Activated naive CD4-positive, alpha-beta T cell treated with anti-CD3 and anti-CD28 coated beads, Interleukin-2, amount 10 ng/mL, durations not matched to agents 7 days and 5 days (primary cell): ENCODE data around the gene DNAH9.

Experiments used
- CTCF ChIA-PET: fragments of 350-600 bp; sonication (Branson Sonifier 250); formaldehyde crosslinking; loops from one replicate; lab custom pipeline; 2021; ENCODE audit warnings: antibody characterized with exemption; lab: Charles Lee
- DNase-seq: peaks from one replicate; pipeline ENCODE4 v3.0.0-alpha.2; 2020
- H3K27ac Mint-ChIP-seq: one replicate; pipeline ENCODE4 v1.8.0; 2021; ENCODE audit warnings: mild to moderate bottlenecking, moderate library complexity, mixed read lengths
- H3K27me3 Mint-ChIP-seq: one replicate; pipeline ENCODE4 v1.8.0; 2021; ENCODE audit warnings: mild to moderate bottlenecking, mixed read lengths
- H3K36me3 Mint-ChIP-seq: one replicate; pipeline ENCODE4 v1.8.0; 2021; ENCODE audit warnings: mixed read lengths
- H3K4me1 Mint-ChIP-seq: one replicate; pipeline ENCODE4 v1.8.0; 2021; ENCODE audit warnings: mixed read lengths
- H3K4me3 Mint-ChIP-seq: one replicate; pipeline ENCODE4 v1.8.0; 2021; ENCODE audit warnings: mild to moderate bottlenecking, moderate library complexity, mixed read lengths
- H3K9me3 Mint-ChIP-seq: one replicate; pipeline ENCODE4 v1.8.0; 2021; ENCODE audit warnings: mixed read lengths

The DNAH9 gene

DNA sequence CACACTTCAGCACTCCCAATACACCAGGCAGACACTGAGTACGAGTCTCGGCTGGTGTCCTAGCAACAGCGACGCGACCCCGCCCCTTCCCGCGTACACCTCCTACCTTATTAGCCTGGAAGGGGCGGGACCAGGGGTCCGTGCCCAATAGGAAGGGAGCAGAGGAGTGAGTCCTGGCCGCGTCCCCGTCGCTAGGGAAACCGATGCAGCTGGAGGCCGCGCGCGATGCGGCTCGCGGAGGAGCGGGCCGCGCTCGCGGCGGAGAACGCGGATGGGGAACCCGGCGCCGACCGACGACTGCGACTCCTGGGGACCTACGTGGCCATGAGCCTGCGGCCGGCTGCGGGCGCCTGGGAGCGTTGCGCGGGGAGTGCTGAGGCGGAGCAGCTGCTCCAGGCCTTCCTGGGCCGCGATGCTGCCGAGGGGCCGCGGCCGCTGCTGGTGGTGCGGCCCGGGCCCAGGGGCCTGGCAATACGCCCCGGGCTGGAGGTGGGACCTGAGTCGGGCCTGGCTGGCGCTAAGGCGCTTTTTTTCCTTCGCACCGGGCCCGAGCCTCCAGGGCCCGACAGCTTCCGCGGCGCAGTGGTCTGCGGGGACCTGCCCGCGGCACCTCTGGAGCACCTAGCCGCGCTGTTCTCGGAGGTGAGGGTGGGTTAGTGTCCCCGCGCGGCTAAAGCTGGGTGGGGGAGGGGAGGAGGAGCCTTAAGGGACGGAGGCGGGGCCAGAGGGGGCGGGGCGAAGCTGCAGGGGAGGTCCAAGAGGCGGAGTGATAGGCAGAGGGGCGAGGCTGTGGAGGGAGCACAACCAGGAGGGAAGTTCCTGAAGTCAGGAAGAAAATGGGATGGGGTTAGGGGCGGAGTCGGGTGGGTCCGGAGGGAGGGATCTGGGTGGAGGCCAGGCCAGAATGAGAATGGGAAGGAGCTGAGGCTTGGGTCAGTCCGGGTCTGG, at the start of gene DNAH9:
Gene DNAH9 (plus strand): TSS at position 197 of the 948 bp plus-strand sequence. CDS start 29 bp downstream, at position 226.
- CTCF ChIA-PET: no interaction called here
- Mint-ChIP-seq H3K27me3 (peaks cover 13% of the 10 kb centered on the region), H3K4me1 (no peaks in the 10 kb centered on the region), H3K4me3 (no peak within 1 kb of the TSS), H3K9me3 (no peaks in the 10 kb centered on the region), H3K36me3 (no peaks in the 10 kb centered on the region), H3K27ac (no peak within 1 kb of the TSS)
- DNase-seq: peak; percentile 42

DNA sequence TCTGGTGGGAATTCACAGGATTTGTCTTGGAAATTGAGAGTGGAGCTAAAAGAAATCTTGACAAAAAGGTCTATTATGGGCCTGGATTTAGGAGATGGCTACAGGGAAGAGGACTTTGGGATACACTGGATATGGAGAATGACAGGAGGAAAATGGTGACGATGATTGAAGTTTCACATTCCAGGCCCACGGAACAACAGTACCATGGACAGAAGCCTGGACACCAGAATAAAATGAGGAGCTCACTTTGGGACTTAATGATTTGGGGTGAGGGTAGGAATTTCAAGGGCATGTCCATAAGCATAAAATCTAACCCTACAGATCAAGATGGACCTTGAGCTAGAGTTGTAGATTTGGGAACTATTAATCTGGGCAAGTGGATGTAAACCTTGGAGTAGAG, 47.8 kb upstream of the DNAH9 start:
- Mint-ChIP-seq H3K36me3 (no peaks in the 10 kb centered on the region), H3K9me3 (peaks cover 14% of the 10 kb centered on the region), H3K4me1 (no peaks in the 10 kb centered on the region), H3K27ac (no peak overlapping the region), H3K27me3 (no peaks in the 10 kb centered on the region), H3K4me3 (no peak overlapping the region)
- CTCF ChIA-PET: no interaction called here
- DNase-seq: no peak

- Mint-ChIP-seq H3K36me3 (no peaks in the 10 kb centered on the region), H3K9me3 (peaks cover 19% of the 10 kb centered on the region), H3K27ac (no peak overlapping the region), H3K4me1 (no peaks in the 10 kb centered on the region), H3K4me3 (no peak overlapping the region), H3K27me3 (no peaks in the 10 kb centered on the region)
- CTCF ChIA-PET: no interaction called here
- DNase-seq: no peak
These were observed 46.8 kb upstream of the DNAH9 start for GRCh38 chr17:11551442-11551841.

DNA sequence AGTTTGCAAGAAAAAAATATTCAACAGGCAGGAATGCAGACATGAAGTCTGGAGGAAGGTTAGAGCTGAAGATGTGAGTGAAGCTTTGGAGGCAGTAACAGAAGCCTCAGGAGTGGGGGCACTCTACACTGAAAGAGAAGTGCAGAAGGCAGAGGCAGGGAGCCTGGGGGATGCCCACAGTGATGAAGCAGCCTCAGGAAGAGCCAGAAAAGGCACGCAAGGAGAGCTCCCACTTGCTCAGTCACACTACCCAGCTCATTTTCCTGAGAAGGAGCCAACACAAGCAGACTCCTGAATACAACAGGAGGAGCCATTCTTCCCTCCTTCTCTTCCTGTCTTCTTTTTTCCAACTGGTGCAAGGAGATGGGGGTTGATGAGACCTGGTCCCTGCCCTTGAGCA, 45.1 kb upstream of the DNAH9 start:
- Mint-ChIP-seq H3K27ac (no peak overlapping the region), H3K4me1 (no peaks in the 10 kb centered on the region), H3K9me3 (peaks cover 21% of the 10 kb centered on the region), H3K4me3 (no peak overlapping the region), H3K27me3 (no peaks in the 10 kb centered on the region), H3K36me3 (no peaks in the 10 kb centered on the region)
- CTCF ChIA-PET: no interaction called here
- no peak for DNase-seq

DNA sequence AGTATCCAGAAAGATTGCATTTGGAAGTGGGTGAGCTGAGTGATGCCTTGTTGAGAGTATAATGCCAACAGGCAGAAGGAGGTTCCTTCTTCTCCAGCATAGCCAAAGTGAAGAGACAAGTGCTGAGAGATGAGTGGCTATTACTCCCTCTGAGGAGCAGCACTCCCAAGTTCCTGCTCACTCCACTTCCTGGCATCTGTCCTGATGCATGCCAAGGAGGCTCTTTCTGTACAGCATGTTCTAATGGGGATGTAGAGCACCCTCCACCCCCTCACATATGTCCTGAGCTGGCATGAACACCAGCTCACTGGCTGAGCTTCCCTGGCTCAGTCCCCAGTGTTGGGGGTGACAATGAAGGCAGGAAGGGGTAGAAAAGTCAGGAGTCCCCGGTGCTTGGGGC, 44.2 kb upstream of the DNAH9 start:
- H3K4me3 Mint-ChIP-seq: no peak overlapping the region
- H3K36me3 Mint-ChIP-seq: no peaks in the 10 kb centered on the region
- peaks cover 21% of the 10 kb centered on the region for H3K9me3 Mint-ChIP-seq
- DNase-seq: no peak
- no peak overlapping the region for H3K27ac Mint-ChIP-seq
- H3K4me1 Mint-ChIP-seq: no peaks in the 10 kb centered on the region
- no peaks in the 10 kb centered on the region for H3K27me3 Mint-ChIP-seq
- CTCF ChIA-PET: no interaction called here

GRCh38 chr17:11554542-11554941, 43.7 kb upstream of the DNAH9 start:
- Mint-ChIP-seq H3K27ac (no peak overlapping the region), H3K4me3 (no peak overlapping the region), H3K4me1 (no peaks in the 10 kb centered on the region), H3K27me3 (no peaks in the 10 kb centered on the region), H3K9me3 (peaks cover 21% of the 10 kb centered on the region), H3K36me3 (no peaks in the 10 kb centered on the region)
- no peak for DNase-seq
- CTCF ChIA-PET: no interaction called here

GRCh38 chr17:11555530-11555929, 42.7 kb upstream of the DNAH9 start:
- Mint-ChIP-seq H3K9me3 (peaks cover 18% of the 10 kb centered on the region), H3K36me3 (no peaks in the 10 kb centered on the region), H3K27ac (no peak overlapping the region), H3K4me3 (no peak overlapping the region), H3K27me3 (no peaks in the 10 kb centered on the region), H3K4me1 (no peaks in the 10 kb centered on the region)
- CTCF ChIA-PET: no interaction called here
- DNase-seq: no peak

DNA sequence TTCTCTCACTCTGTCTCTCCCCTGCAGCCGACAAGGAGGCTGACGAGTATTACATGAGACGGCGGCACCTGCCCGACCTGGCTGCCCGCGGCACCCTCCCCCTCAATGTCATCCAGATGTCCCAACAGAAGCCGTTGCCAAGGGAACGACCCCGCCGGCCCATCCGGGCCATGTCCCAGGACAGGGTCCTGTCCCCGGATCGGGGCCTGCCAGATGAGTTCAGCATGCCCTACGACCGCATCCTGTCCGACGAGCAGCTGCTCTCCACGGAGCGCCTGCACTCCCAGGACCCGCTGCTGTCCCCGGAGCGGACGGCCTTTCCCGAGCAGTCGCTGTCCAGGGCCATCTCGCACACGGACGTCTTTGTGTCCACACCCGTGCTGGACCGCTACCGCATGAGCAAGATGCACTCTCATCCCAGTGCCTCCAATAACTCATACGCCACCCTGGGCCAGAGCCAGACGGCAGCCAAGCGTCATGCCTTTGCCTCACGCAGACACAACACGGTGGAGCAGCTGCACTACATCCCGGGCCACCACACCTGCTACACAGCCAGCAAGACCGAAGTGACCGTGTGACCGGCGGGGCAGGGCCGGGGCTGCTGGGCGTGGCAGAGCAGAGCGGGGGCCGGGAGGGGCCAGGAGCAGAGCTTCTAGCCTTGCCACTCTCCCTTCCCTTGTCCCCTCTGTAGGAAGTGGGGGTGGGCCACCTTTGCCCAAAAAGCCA, 40.4 kb upstream of the DNAH9 start:
- CTCF ChIA-PET: no interaction called here
- Mint-ChIP-seq H3K27me3 (no peaks in the 10 kb centered on the region), H3K4me3 (no peak overlapping the region), H3K4me1 (no peaks in the 10 kb centered on the region), H3K36me3 (no peaks in the 10 kb centered on the region), H3K9me3 (peaks cover 18% of the 10 kb centered on the region), H3K27ac (no peak overlapping the region)
- no peak for DNase-seq

DNA sequence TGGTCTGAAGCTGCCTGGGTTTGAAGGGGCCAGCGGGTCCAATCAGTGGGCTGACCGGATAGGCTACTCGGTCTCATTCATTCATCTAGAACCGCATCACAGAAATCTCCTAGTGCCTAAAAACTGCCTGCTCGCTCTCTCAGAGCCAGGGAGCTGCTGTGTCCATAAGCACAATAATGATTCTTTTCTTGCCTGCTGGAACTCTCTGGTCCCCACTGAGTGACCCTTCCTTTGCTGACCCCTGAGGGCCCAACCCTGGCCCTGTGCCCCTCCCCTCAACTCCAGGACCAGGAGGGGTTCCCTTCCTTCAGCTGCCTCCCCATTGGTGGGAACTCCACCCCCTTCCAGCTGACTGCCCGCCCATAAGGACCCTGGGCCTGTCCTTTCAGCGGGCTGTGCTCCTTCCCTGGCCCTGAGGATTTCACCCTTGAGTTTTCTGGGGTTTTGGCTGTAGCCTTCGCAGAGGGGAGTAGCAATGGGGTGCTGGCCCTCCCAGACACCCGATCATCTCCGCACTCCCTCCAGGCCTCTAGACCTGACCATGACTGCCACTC, 39.5 kb upstream of the DNAH9 start:
- Mint-ChIP-seq H3K4me3 (no peak overlapping the region), H3K27me3 (no peaks in the 10 kb centered on the region), H3K4me1 (no peaks in the 10 kb centered on the region), H3K9me3 (peaks cover 15% of the 10 kb centered on the region), H3K27ac (no peak overlapping the region), H3K36me3 (no peaks in the 10 kb centered on the region)
- CTCF ChIA-PET: no interaction called here
- DNase-seq: no peak

DNA sequence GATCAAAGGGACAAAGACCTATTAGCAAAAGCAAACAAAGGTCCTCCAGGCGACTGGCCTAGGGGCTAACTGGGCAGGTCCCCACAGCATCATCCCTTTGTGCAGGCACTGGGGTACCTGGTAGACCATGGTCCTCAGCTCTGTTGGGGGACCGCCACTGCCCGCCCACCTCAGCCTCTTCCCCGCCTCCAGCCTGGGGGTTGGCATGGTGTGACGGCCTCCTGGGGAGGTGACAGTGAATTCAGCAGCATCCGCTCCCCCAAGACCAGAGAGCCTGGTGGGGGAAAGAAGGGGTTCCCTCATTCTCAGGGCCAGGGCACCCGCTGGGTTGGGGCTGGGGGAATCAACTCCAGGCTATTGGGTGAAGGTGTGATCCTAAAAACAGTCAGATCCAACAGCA, 38.7 kb upstream of the DNAH9 start:
- CTCF ChIA-PET: no interaction called here
- no peaks in the 10 kb centered on the region for H3K27me3 Mint-ChIP-seq
- H3K36me3 Mint-ChIP-seq: no peaks in the 10 kb centered on the region
- H3K9me3 Mint-ChIP-seq: peaks cover 15% of the 10 kb centered on the region
- H3K4me3 Mint-ChIP-seq: no peak overlapping the region
- no peaks in the 10 kb centered on the region for H3K4me1 Mint-ChIP-seq
- no peak for DNase-seq
- no peak overlapping the region for H3K27ac Mint-ChIP-seq

DNA sequence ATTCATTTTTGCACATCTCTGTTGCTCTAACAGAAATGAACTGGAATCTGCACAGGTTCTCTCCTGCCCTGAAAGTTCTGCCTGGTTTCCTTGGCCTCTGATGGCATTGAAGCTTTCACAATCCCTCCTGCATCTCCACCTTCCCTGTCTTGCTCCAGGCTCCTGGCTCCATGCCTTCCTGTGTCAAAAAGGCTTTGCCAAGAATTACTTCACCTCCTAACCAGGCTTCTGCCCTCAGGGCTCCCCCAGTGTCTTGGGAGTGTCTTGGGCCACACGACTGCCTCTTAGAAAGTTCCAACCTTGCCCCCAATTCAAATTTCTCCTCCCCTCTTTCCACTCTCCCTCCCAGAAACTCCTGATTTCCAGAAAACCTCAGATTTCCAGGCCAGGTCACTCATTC, 37.0 kb upstream of the DNAH9 start:
- Mint-ChIP-seq H3K4me1 (no peaks in the 10 kb centered on the region), H3K9me3 (peaks cover 8% of the 10 kb centered on the region), H3K36me3 (no peaks in the 10 kb centered on the region), H3K4me3 (no peak overlapping the region), H3K27me3 (no peaks in the 10 kb centered on the region), H3K27ac (no peak overlapping the region)
- CTCF ChIA-PET: no interaction called here
- no peak for DNase-seq

- peaks cover 5% of the 10 kb centered on the region for H3K9me3 Mint-ChIP-seq
- CTCF ChIA-PET: no interaction called here
- H3K36me3 Mint-ChIP-seq: no peaks in the 10 kb centered on the region
- H3K27me3 Mint-ChIP-seq: no peaks in the 10 kb centered on the region
- no peak overlapping the region for H3K4me3 Mint-ChIP-seq
- DNase-seq: no peak
- H3K4me1 Mint-ChIP-seq: no peaks in the 10 kb centered on the region
- no peak overlapping the region for H3K27ac Mint-ChIP-seq
These were observed 36.6 kb upstream of the DNAH9 start for GRCh38 chr17:11561702-11562101.

- CTCF ChIA-PET: no interaction called here
- Mint-ChIP-seq H3K4me3 (no peak overlapping the region), H3K27me3 (no peaks in the 10 kb centered on the region), H3K9me3 (peaks cover 11% of the 10 kb centered on the region), H3K4me1 (no peaks in the 10 kb centered on the region), H3K36me3 (no peaks in the 10 kb centered on the region), H3K27ac (no peak overlapping the region)
- no peak for DNase-seq
These were observed 33.5 kb upstream of the DNAH9 start for GRCh38 chr17:11564589-11565380.

DNA sequence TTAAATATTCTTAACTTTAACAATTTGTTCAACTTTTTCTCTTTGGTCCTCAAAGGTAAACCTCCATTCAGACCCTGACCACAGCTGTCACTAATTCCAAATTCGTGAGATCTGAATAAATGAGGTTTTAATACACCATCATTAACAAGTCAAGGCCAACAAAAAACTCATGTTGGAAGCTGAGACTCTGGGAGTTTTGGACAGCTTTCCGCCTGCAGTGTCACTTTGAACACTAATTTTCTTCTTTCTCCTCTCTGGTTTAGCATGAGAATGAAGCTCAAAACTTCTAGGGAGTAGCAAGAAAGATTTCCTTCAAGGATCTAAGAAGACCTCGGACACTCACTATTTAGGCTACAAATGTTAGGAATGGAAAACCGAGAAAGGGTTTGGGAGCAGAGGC, 32.7 kb upstream of the DNAH9 start:
- Mint-ChIP-seq H3K4me3 (no peak overlapping the region), H3K27ac (no peak overlapping the region), H3K9me3 (peaks cover 11% of the 10 kb centered on the region), H3K36me3 (no peaks in the 10 kb centered on the region), H3K27me3 (no peaks in the 10 kb centered on the region), H3K4me1 (no peaks in the 10 kb centered on the region)
- CTCF ChIA-PET: no interaction called here
- no peak for DNase-seq
